ENCODE results near the gene OR5B12.

OR5B12 gene

DNA sequence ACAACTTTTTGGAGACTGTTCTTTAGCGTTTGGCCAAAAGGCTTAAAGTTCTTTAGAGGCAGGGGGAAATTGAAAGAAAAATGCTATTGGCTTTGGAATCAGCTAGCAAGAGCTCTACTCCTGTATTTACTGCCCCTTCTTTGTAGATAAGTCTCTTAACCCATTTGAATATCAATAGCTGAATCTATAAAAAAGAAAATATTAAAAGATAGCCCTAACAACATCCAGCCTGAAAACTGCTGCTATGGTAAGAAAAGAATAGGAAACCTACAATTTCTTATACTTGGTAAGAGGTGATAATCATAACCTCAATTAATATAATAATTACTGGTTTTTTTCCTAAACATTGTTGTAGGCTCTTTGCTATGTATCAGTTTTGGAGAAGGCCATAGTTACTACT lies at the start of gene OR5B12:
OR5B12 (minus strand) TSS at position 101 of the 400 bp plus-strand sequence. CDS start 2,085 bp downstream, outside the sequence.
- TF ChIP-seq, protein P1, sequence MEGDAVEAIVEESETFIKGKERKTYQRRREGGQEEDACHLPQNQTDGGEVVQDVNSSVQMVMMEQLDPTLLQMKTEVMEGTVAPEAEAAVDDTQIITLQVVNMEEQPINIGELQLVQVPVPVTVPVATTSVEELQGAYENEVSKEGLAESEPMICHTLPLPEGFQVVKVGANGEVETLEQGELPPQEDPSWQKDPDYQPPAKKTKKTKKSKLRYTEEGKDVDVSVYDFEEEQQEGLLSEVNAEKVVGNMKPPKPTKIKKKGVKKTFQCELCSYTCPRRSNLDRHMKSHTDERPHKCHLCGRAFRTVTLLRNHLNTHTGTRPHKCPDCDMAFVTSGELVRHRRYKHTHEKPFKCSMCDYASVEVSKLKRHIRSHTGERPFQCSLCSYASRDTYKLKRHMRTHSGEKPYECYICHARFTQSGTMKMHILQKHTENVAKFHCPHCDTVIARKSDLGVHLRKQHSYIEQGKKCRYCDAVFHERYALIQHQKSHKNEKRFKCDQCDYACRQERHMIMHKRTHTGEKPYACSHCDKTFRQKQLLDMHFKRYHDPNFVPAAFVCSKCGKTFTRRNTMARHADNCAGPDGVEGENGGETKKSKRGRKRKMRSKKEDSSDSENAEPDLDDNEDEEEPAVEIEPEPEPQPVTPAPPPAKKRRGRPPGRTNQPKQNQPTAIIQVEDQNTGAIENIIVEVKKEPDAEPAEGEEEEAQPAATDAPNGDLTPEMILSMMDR (IDR thresholded peaks at IDR 0.05; ENCODE audit: low read depth, low read length, poor library complexity, severe bottlenecking) = no peak
- TF ChIP-seq EZH2phosphoT487 (IDR thresholded peaks at IDR 0.05; ENCODE audit: borderline replicate concordance, low read length) = no peak
- no peak within 1 kb of the TSS for H3K27ac ChIP-seq (ENCODE audit: low read depth, low read length)
- no peaks in the 10 kb centered on the region for H3K4me1 ChIP-seq (ENCODE audit: control insufficient read depth, low read length)
- no peak within 1 kb of the TSS for H3K4me2 ChIP-seq (ENCODE audit: low read length)
- no peaks in the 10 kb centered on the region for H4K20me1 ChIP-seq (ENCODE audit: control insufficient read depth, insufficient read depth, low read depth, low read length)
- no peak within 1 kb of the TSS for H3K4me3 ChIP-seq (ENCODE audit: low read length)
- no peaks in the 10 kb centered on the region for H3K9me3 ChIP-seq (ENCODE audit: control insufficient read depth, insufficient read depth, low read length)
- no peaks in the 10 kb centered on the region for H3K36me3 ChIP-seq (ENCODE audit: control insufficient read depth, low read length)
- H3F3A ChIP-seq (ENCODE audit: control insufficient read depth, insufficient read depth) = no peaks in the 10 kb centered on the region
- H3K27me3 ChIP-seq (ENCODE audit: control insufficient read depth, low read length) = no peaks in the 10 kb centered on the region
- H3K79me2 ChIP-seq (ENCODE audit: control insufficient read depth, low read length) = no peaks in the 10 kb centered on the region
- H3K9me2 ChIP-seq (replicated peaks; ENCODE audit: control insufficient read depth, low read length) = no peaks in the 10 kb centered on the region

DNA sequence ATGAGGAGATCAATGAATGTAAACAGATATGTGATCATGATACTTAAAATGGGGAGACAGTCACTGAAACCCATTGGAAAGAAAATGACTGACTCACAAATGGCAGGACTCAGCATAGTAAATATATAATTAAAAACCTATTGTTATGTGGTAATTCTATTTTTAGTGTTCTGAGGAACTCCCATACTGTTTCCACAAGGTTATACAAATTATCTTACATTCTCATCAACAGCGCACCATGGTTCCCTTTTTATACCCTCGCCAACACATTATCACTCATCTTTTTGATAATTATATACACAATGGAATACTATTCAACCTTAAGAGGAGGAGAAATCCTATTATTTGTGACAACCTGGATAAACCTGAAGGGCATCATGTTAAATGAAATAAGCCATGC lies 48.8 kb upstream of the OR5B12 start:
- TF ChIP-seq, protein P1 (IDR thresholded peaks at IDR 0.05; ENCODE audit: low read depth, low read length, poor library complexity, severe bottlenecking) = no peak
- TF ChIP-seq EZH2phosphoT487 (IDR thresholded peaks at IDR 0.05; ENCODE audit: borderline replicate concordance, low read length) = no peak
- no peak overlapping the region for H3K27ac ChIP-seq (ENCODE audit: low read depth, low read length)
- no peaks in the 10 kb centered on the region for H3K79me2 ChIP-seq (ENCODE audit: control insufficient read depth, low read length)
- H3K27me3 ChIP-seq (ENCODE audit: control insufficient read depth, low read length) = no peaks in the 10 kb centered on the region
- H4K20me1 ChIP-seq (ENCODE audit: control insufficient read depth, insufficient read depth, low read depth, low read length) = no peaks in the 10 kb centered on the region
- H3K36me3 ChIP-seq (ENCODE audit: control insufficient read depth, low read length) = no peaks in the 10 kb centered on the region
- no peaks in the 10 kb centered on the region for H3K9me2 ChIP-seq (replicated peaks; ENCODE audit: control insufficient read depth, low read length)
- H3K4me2 ChIP-seq (ENCODE audit: low read length) = no peak overlapping the region
- H3K9me3 ChIP-seq (ENCODE audit: control insufficient read depth, insufficient read depth, low read length) = no peaks in the 10 kb centered on the region
- no peaks in the 10 kb centered on the region for H3K4me1 ChIP-seq (ENCODE audit: control insufficient read depth, low read length)
- H3F3A ChIP-seq (ENCODE audit: control insufficient read depth, insufficient read depth) = no peaks in the 10 kb centered on the region
- H3K4me3 ChIP-seq (ENCODE audit: low read length) = no peak overlapping the region

DNA sequence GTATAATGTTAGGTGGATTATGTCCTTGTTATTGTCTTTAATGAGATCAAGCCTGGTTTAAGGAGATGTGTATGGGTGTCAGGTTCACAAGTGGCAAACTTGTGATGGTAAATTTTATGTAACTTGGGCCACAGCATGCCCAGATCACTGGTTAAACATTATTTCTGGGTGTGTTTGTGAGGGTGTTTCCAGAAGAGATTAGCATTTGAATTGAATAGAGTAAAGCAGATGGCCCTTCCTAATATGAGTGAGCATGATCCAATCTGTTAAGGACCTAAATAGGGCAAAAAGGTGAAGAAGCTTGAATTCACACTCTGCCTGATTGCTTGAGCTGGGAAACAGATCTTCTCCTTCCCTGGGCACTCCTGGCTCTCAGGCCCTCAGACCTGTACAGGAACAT lies 45.1 kb upstream of the OR5B12 start:
- TF ChIP-seq EZH2phosphoT487 (IDR thresholded peaks at IDR 0.05; ENCODE audit: borderline replicate concordance, low read length) = no peak
- TF ChIP-seq, protein P1 (IDR thresholded peaks at IDR 0.05; ENCODE audit: low read depth, low read length, poor library complexity, severe bottlenecking) = no peak
- Histone ChIP-seq H3K79me2 (ENCODE audit: control insufficient read depth, low read length) (no peaks in the 10 kb centered on the region), H3K27ac (ENCODE audit: low read depth, low read length) (no peak overlapping the region), H4K20me1 (ENCODE audit: control insufficient read depth, insufficient read depth, low read depth, low read length) (no peaks in the 10 kb centered on the region), H3K27me3 (ENCODE audit: control insufficient read depth, low read length) (no peaks in the 10 kb centered on the region), H3K9me2 (replicated peaks; ENCODE audit: control insufficient read depth, low read length) (no peaks in the 10 kb centered on the region), H3K9me3 (ENCODE audit: control insufficient read depth, insufficient read depth, low read length) (no peaks in the 10 kb centered on the region), H3K36me3 (ENCODE audit: control insufficient read depth, low read length) (no peaks in the 10 kb centered on the region), H3K4me2 (ENCODE audit: low read length) (no peak overlapping the region), H3K4me3 (ENCODE audit: low read length) (no peak overlapping the region), H3K4me1 (ENCODE audit: control insufficient read depth, low read length) (no peaks in the 10 kb centered on the region), H3F3A (ENCODE audit: control insufficient read depth, insufficient read depth) (no peaks in the 10 kb centered on the region)

Measured in DOHH2 (cell line).